ENCODE measurements around the gene TRPV6.

Gene TRPV6

GRCh38 chr7:142883571-142884285 is 1.8 kb downstream of the TRPV6 start:
- DNase-seq (ENCODE audit: low read depth, low spot score), result no peak

- no peak for DNase-seq (ENCODE audit: low read depth, low spot score)
These were observed 2.4 kb downstream of the TRPV6 start for GRCh38 chr7:142883145-142883544.

- no peak for DNase-seq (ENCODE audit: low read depth, low spot score)
These were observed 3.2 kb downstream of the TRPV6 start for GRCh38 chr7:142882338-142882678.

- no peak for DNase-seq (ENCODE audit: low read depth, low spot score)
These were observed 3.8 kb downstream of the TRPV6 start for GRCh38 chr7:142881586-142882337.

GRCh38 chr7:142880876-142881505 is 4.6 kb downstream of the TRPV6 start:
- no peak for DNase-seq (ENCODE audit: low read depth, low spot score)

GRCh38 chr7:142879060-142879459 is 6.5 kb downstream of the TRPV6 start:
- no peak for DNase-seq (ENCODE audit: low read depth, low spot score)

- DNase-seq (ENCODE audit: low read depth, low spot score), result no peak
These were observed 7.2 kb downstream of the TRPV6 start for GRCh38 chr7:142878315-142878714.

- no peak for DNase-seq (ENCODE audit: low read depth, low spot score)
These were observed 8.3 kb downstream of the TRPV6 start for GRCh38 chr7:142876991-142877910.

- no peak for DNase-seq (ENCODE audit: low read depth, low spot score)
These were observed 9.1 kb downstream of the TRPV6 start for GRCh38 chr7:142876236-142876960.

GRCh38 chr7:142875456-142875855 is 10.1 kb downstream of the TRPV6 start:
- no peak for DNase-seq (ENCODE audit: low read depth, low spot score)

GRCh38 chr7:142874837-142875236 is 10.7 kb downstream of the TRPV6 start:
- no peak for DNase-seq (ENCODE audit: low read depth, low spot score)

GRCh38 chr7:142874409-142874808 is 11.1 kb downstream of the TRPV6 start:
- no peak for DNase-seq (ENCODE audit: low read depth, low spot score)

GRCh38 chr7:142873871-142874270 is 11.7 kb downstream of the TRPV6 start:
- no peak for DNase-seq (ENCODE audit: low read depth, low spot score)

GRCh38 chr7:142873281-142873784 is 12.2 kb downstream of the TRPV6 start:
- no peak for DNase-seq (ENCODE audit: low read depth, low spot score)

- DNase-seq (ENCODE audit: low read depth, low spot score), result no peak
These were observed 13.4 kb downstream of the TRPV6 start for GRCh38 chr7:142872106-142872675.

- no peak for DNase-seq (ENCODE audit: low read depth, low spot score)
These were observed 14.1 kb downstream of the TRPV6 start for GRCh38 chr7:142871260-142872105.

- no peak for DNase-seq (ENCODE audit: low read depth, low spot score)
These were observed 14.8 kb downstream of the TRPV6 start for GRCh38 chr7:142870566-142871259.

GRCh38 chr7:142870147-142870559 is 15.4 kb downstream of the TRPV6 start:
- DNase-seq (ENCODE audit: low read depth, low spot score), result no peak

- DNase-seq (ENCODE audit: low read depth, low spot score), result no peak
These were observed 16.1 kb downstream of the TRPV6 start for GRCh38 chr7:142869434-142869833.
